Endometrial microvascular endothelial cells (primary cell): Measurements from ENCODE around the gene RTN4RL2. TPM values are rescaled to one million over a fixed set of nuclear protein-coding genes. Genes with fewer than 3 reads are reported as not detected.

Source experiments
- in situ Hi-C: cut with HindIII; loops from 2 replicates; pipeline ENCODE4 v1.10.0; 2017; ENCODE audit warnings: low sequenced_read_pairs, low pct_unique_long_range_greater_than_20kb; ENCODE audit errors: inconsistent ontology term
- total RNA-seq: library from RNA; depleted of rRNA; stranded (reverse); fragments of >200 nt; gene quantifications from one replicate; pipeline ENCODE4 v1.2.3, GENCODE V29; 2015; ENCODE audit errors: inconsistent ontology term

RTN4RL2 gene
- total RNA-seq, result not detected

DNA sequence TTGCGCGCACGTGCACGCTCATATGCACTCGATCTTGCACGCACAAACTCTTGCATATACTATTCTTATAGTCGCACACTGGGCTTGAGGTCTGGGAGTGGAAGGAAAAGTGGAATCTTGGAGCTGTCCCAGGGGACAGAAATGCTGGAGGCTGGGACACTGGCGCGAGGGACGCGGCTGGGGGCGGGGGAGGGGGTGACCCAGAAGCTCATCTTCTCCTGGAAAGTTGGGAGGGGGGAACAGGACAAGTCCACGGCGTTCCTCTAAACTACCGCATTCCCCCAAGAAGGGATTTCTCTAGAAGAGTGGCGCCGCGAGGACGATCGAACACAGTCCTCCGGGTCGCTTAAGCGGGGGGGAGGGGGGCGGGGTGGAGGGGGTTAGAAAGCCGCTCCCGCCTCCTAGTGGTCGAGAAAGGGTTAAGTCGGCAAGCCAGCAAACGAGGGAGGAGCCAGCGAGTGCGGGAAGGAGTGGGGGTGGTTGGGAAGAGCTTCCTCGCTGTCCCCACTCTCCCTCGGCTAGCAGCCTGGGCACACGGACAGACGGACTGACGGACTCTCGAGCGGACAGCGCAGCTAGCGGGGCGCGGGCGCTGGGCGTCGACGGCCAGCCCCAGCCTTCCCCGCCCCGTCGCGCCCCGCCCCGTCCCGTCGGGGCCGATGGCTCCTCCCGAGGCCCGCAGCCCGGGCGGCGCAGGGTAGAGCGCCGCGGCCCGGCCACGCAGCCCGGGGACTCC lies at the start of gene RTN4RL2:
RTN4RL2 (plus strand) TSS at position 507 of the 736 bp plus-strand sequence. CDS start 338 bp downstream, outside the sequence.
- in situ Hi-C loops, result no loop called here

DNA sequence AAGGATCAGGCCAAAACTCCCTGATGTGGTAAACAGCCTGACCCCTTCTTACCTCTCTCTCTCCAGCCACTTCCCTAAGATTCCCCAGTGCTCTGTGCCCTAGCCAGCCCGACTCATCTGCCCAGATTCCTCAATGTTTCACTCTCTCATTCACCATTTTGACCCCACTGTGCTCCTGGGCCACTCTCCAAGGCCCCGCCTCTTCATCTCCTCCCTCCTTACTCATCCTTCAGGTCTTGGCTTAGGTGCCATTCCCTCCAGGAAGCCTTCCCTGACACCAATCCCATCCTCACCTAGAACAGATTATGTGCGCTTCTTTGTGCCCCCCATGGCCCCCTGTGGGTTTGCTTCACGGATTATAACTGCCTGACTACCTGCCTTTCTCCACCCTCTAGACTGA lies 46.6 kb upstream of the RTN4RL2 start:
- in situ Hi-C loops, result no loop called here

DNA sequence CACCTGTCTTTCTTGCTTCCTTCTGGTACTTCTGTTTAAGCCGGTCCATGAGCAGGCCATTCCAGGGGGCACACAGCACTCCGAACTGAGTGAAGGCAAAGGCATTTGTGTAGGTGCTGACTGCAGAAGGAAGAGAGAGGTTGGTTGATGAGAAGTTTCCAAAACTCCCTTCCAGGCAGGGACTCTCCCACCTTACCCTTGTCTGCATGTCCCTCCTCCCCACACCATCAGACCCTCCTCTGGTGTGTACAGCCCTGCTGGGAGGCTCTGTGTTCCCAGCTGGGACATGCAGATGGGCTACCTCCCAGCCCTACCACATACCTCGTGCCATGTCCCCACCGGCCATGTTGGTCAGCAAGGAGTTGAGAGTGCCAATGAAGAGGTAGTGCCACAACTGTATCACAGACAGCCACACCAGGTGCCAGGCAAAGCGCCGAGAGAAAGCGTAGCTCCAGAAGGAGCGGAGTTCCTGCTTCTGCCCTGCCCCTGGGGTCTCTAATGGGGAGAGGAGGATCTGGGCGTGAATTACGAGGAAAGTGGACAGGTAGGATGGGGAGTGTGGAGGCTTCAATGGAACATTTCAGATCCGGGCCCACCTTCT lies 45.6 kb upstream of the RTN4RL2 start:
- in situ Hi-C loops, result no loop called here

DNA sequence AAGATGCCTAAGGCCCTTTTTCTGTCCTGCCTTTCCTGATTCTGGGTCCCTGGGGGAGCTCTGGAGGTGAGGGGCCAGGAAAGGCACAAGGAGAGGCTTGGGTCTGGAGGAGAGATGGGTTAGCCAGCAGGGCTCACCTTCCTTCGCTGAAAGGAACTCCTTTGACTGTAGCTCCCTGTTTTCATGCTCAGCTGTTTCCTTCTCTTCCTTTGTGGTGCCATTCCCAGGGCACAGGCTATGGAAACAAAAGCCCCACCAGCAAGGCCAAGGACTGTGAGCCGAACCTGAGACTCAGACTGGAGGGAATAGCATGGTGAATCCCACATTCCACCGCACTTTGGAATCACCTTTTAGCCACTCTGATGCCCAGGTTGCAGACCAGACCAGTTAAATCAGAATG lies 43.9 kb upstream of the RTN4RL2 start:
- in situ Hi-C loops, result no loop called here

DNA sequence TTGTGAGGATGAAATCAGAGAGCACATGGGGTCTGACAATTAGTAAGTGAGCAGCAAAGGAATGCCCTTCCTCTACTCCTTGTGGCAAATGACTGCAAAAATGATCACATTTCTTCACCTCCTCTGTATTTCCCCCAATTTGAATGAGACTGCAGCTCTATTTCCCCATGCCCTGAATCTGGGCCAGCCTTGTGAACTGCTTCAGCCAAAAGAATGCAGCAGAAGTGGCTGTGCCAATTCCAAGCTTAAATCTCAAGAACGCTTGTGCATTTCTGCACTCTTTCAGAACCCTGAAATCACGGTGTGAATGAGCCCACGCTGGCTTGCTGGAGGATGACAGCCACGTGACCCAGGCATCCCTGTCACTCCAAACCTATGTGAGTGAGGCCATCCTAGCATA lies 43.3 kb upstream of the RTN4RL2 start:
- in situ Hi-C loops, result no loop called here

DNA sequence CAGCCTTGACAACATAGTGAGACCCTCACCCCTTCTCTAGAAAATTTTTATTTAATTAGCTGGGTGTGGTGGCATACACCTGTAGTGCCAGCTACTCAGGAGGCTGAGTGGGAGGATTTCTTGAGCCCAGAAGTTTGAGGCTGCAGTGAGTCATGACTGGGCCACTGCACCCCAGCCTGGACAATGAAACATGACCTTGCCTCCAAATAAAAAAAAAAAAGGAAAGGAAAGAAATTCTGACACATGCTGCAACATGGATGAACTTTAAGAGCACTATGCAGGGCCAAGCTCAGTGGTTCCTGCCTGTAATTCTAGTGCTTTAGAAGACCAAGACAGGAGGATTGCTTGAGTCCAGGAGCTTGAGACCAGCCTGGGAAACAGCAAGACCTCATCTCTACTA lies 42.2 kb upstream of the RTN4RL2 start:
- in situ Hi-C loops, result no loop called here

DNA sequence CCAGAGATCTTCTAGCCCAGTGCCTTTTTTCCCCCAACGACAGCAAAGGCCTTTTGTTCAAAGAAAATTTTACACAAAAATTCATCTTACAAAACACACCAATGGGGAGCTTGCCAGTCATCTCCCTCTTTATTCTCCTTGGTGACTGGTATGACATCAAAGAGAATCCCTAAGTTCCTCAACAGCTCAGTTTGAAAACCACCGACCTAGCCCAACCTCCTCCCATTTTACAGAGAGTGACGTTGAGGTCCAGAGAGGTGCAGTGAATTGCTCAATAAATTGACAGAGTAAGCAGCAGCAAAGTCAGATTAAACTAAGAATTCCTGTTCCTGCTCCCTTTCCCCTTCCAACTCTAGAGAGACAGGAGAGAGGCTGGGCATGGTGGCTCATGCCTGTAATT lies 41.2 kb upstream of the RTN4RL2 start:
- in situ Hi-C loops, result no loop called here

DNA sequence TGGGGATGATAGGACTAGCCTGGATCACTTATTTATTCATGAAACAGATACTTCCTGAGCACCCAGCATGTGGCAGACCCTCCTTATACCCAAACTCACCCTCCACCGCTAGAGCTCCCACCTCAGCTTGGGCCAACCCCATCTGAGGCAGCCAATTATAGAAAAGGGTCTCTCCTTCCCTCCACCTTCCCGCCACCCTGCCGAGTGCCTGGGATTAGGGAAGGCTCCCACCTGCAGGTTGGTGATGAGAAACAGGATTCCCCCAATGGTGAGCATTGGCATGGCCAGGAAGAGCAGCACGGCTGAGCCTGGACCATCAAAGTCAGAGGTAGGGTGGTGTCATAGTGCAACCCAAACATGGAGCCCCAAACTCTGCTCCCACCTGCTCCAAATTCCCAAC lies 39.3 kb upstream of the RTN4RL2 start:
- in situ Hi-C loops, result no loop called here

DNA sequence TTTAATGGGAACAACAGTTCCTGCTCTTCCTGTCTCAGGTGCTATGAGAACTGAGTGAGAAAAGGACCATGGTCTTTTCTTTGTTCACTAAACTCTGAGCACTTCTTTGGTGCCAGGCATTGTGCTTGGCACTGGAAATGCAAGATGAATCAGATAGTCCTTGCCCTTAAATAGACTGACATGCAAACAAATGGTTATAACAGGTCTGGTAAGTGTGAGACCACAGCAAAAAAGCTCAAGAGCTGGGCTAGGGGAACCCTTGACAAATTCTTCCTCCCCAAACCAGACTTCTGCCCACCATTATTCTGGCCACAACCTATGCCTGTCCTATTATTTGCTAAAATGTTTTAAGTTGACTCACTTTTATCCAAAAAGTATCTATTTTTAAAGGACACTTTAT lies 38.5 kb upstream of the RTN4RL2 start:
- in situ Hi-C loops, result no loop called here

DNA sequence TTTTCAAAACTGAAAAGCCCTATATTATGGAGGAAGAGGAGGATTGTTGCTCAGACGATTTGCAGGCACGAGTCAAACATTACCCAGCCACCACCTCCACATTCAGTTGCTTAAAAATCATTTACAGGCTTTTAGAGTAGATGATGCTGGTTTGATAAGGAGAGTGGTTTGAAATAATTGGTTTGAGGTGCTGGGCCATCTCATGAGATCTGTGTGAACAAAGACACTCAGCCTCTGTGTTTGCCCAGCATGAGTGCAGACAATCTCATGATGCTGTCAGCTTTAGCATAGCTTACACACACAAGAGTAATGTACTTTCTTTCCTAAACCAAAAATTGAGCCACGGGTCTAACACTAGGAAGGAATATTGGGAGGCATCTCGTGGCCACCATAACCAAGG lies 37.7 kb upstream of the RTN4RL2 start:
- in situ Hi-C loops, result no loop called here

DNA sequence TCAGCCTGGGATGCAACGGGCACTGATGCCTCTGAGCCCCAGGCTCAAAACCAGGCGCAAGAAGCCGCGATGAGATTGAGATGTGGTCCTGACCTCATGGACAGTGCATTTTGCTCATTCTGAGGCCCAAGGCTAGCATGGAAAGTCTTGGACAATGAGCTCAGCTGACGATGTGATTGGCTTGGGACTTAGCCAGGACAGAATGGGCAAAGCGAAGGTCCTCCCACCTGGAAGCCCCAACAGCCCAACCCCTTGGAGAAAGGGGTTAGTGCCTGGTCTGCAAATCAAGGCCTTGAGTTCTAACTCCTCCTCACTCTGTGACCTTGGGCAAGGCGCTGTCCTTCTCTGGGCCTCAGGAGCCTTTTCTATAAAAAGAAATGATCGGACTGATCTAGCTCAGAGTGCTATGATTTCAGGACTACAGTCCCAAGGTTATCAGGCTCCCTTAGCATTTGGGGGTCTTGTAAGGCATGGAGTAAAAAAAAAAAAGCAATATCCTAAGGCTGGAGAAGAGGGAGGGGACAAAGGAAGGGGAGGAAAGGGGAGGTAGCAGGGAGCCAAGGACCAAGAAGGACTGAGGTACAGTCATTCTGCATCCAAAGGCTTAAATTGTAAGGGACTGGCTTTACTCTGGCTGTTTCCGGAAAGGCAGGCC lies 36.1 kb upstream of the RTN4RL2 start:
- in situ Hi-C loops, result no loop called here

DNA sequence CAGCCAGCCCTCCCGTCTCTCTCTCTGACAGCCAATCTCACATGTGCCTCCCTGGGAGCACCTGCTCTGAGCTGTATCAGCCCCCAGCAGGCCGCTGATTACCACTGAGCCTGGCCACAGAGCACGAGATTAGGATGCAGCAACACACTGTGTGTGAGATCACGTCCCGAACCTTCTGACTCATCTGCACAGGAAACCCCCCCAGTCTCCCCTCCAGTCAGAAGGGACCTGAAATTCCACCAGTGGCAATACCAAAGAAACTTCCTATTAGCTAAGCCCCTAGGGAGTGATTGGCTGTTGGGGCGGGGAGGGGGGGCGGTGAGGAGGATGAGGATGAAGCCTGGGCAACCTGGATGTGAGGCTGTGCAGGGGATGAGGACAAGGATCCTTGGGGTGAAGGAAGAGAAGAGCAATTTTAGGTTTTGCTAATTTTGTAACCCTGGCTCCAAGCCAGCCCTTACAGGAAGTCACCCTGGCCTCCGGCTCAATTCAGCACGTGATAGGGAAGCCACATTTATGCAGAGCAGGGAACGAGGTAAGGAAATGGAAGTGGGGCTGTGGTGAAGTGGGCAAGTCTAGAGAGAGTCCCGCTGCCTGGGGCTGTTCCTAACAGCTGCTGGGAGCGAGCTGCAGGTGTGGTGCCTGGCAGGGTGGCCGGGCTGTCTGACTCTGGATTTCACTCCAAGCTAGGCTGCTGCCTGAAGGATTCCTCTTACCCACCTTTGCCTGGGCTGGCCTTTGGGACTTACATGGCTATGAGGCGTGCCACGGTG lies 35.4 kb upstream of the RTN4RL2 start:
- in situ Hi-C loops, result no loop called here

DNA sequence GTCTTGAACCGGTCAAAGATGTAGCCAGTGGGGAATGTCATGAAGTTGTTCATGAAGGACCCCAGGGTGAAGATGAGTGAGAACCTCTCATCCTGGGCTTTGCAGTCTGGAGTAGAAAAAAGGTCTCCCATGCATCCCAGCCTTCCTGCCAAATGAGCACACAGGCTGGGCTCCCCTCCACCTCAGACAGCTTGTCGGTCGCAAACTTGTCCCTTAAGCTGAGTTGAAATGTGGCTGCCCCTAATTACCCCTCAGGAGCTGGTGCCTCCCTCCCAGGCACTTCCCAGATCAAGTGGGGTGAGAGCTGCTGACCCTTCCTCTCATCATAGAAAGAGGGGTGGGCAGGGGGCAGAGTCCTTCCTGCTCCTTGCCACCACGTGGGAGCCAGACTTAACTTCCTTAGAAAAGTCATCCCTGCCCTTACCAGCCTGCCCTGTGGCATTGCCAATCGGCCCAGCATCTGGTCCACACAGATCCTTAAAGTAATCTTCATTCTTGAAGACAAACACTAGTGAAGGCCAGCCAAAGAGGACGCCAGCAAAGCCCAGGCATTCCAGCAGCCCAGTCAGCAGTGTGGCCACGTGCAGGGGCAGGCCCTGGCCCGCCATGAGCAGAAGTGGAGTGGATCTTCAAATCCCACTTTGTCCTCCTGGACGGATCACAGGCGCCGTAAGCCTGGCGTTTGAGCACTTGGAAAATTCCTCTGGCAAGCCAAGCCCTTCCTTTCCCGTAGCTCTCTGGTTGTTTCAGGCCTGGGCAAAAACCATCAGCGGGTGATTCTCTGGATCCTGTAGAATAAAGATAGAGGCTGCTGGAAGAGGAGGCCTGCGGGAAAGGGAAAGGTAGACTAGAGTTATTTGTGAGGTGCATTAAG lies 34.5 kb upstream of the RTN4RL2 start:
- in situ Hi-C loops, result no loop called here

DNA sequence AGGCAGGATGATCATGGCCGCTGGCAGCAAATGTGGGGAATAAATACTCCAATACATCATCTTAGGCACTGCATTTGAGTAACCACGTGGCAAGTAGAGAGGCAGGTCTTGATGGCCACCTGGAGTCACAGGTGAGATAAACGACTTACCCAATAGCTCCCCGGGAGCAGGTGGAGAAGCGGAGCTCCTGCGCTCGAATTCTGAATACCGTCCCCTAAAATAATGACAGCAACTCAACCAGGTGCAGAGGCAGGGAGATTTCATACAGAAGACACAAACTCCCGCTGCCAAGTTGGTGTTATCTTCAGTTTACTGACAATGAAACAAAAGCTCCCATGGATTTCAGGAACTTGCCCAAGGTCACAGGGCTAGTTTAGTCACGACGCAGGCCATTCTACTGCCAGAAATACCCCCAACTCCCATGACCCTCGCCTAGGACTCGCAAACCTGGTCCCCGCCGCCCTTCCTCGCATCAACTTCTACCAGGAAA lies 33.8 kb upstream of the RTN4RL2 start:
- in situ Hi-C loops, result no loop called here

DNA sequence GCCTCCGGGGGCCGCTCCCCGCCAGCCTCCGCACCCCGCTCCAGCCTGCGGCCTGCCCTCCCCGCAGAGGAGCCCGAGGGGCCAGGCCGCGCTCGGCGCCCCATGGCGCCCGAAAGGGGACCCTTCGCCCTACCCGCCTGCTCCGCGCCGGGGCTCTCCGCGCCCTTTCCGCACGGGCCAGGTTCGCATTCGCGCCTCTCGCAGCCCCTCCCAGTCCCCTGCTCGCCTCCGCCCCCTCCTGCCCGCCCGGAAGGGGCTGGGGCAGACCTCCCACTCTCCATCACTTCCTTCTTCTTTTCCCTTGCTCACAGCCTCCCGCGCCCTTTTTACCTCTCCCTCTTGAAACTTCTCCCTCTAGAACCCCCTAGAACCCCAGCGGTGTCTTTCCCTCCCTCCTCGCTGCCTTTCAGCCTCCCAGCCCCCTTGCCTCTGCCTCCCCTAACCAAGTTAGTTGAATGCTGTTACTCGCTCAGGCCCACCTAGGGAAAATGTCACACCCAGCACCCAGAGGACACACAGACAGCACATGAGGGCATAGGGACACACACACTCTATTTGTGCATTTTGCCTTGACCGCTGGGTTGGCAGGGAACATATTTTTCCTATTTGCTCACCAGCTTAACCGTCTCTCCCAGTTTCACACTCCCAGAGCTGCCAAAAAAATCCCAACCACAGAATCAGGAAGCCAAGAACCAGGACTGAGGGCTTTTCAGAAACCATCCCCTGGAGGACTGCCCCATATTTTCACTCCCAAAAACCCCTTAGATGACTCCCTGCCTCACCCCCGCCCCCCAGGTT lies 33.2 kb upstream of the RTN4RL2 start, which contains the start of gene SLC43A3:
SLC43A3 (minus strand) TSS at position 193 of the 798 bp plus-strand sequence. CDS start 949 bp downstream, outside the sequence.
- in situ Hi-C loops, result no loop called here

DNA sequence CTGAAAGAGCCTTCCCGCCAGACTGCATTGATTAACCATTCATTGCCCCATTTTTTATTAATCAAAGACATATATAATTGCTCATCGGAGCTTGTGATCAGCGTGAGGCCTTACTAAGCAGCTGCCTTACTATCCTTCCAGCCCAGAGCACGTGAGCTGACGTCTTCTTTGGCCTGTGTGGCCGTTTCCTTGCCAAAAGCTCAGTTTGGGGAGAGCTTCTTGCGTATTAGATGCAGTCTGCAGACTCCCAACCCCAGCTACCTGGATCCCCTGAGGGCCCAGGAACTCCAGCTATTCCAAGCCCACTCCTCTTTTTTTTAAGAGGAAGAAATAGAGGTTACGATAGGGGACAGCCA lies 32.6 kb upstream of the RTN4RL2 start:
- in situ Hi-C loops, result no loop called here

DNA sequence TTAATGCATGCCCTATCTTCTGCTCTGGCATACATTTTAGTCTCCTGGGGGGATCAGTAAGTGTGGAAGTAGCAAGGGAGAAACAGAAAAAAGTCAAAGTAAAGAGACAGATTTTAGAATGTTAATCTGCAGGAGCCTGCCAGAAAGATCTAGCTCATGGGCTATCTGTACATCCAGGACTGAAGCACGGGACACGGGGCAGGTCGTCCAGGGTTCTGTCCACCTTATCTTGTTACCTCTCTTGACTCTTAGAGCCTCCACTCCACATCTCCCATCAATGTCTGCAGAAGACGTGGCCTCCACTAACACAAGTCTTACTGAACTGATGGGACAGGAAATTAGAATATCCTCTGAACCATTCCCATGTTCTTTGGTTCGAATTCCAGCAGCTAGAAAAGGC lies 31.7 kb upstream of the RTN4RL2 start:
- in situ Hi-C loops, result no loop called here

DNA sequence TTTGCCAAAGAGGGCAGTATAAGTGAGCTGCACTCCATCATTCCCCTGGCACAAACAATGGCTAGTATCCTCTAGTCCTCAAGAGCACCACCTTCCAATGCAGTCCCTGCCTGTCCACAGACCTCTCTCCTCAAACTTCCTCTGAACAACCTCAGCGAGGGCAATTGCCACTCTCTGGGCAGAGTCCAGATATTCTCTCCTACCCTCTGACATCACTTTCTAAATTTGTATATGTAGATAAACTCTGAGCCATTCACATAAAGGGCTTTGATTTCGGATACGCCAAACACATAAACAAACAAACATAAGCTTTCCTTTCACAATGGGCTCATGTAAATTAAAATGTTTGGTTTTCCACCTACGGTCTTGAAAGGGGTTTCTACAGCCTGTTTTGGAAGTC lies 30.4 kb upstream of the RTN4RL2 start:
- in situ Hi-C loops, result no loop called here
